Neural progenitor cell (in vitro differentiated cells): ENCODE results near the gene GNRHR.

ENCODE experiments used
- EZH2phosphoT487 ChIP-seq: fragments of 200-600 bp; sonication (generic); IDR thresholded peaks from 2 replicates; pipeline ENCODE4 v1.6.1; 2017; ENCODE audit warnings: antibody characterized with exemption
- TF ChIP-seq, protein P1 (sequence below): fragments of 200-600 bp; sonication (generic); IDR thresholded peaks from 2 replicates; pipeline ENCODE4 v1.5.1; 2017; ENCODE audit warnings: antibody characterized with exemption, mild to moderate bottlenecking

DNA sequence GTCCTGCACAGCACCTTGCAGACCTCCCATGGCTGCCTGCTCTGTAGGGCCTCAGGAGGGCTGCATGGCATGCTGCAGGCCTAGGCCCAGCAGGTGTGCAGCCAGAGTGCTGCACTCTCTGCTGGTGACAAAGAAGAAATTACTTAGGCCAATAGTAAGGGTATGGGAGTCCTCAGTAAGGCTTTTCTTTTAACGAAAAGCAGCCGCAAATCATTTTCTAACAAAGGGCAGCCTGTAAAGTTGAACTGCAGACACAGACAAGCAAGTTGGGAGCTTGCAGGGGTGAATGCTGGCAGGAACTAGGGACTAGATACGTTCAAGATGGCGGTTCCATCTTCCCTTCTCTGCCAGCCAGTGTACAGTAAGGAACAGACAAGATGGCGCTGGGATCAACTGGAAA, 30.8 kb downstream of the GNRHR start:
- TF ChIP-seq, protein P1, sequence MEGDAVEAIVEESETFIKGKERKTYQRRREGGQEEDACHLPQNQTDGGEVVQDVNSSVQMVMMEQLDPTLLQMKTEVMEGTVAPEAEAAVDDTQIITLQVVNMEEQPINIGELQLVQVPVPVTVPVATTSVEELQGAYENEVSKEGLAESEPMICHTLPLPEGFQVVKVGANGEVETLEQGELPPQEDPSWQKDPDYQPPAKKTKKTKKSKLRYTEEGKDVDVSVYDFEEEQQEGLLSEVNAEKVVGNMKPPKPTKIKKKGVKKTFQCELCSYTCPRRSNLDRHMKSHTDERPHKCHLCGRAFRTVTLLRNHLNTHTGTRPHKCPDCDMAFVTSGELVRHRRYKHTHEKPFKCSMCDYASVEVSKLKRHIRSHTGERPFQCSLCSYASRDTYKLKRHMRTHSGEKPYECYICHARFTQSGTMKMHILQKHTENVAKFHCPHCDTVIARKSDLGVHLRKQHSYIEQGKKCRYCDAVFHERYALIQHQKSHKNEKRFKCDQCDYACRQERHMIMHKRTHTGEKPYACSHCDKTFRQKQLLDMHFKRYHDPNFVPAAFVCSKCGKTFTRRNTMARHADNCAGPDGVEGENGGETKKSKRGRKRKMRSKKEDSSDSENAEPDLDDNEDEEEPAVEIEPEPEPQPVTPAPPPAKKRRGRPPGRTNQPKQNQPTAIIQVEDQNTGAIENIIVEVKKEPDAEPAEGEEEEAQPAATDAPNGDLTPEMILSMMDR, result no peak
- no peak for TF ChIP-seq EZH2phosphoT487
